Transverse colon (tissue), 4 donors: ENCODE measurements around the gene CHD6. TPM values are rescaled to one million over a fixed set of nuclear protein-coding genes. Genes with fewer than 3 reads are reported as not detected.

Source experiments
- DNase-seq: peaks from one replicate; pipeline ENCODE4 v3.0.0-alpha.2; 2019
- H3K27ac ChIP-seq, 4 donors: fragments of 200-600 bp; sonication (generic); 2 replicates each; pipeline ENCODE4 v1.5.1; 2016 to 2018; ENCODE audit warnings: inconsistent platforms in 4 of 4
- H3K27me3 ChIP-seq: fragments of 200-600 bp; sonication (generic); 2 replicates; pipeline ENCODE4 v1.5.1; 2017; ENCODE audit warnings: inconsistent platforms
- H3K36me3 ChIP-seq, 4 donors: fragments of 200-600 bp; sonication (generic); 2 replicates each; pipeline ENCODE4 v1.5.1; 2017 to 2019; ENCODE audit warnings: inconsistent platforms in 4 of 4
- H3K4me1 ChIP-seq, 4 donors: fragments of 200-600 bp; sonication (generic); 2 replicates each; pipeline ENCODE4 v1.5.1; 2017 to 2020; ENCODE audit warnings: inconsistent platforms in 4 of 4
- H3K4me3 ChIP-seq, 4 donors: fragments of 200-600 bp; sonication (generic); 1 replicate in 1 of 4; 2 replicates in 3 of 4; pipeline versions ENCODE4 v1.5.1 to v1.6.1; 2017 to 2019; ENCODE audit warnings: inconsistent platforms in 4 of 4
- H3K9me3 ChIP-seq, 2 donors: fragments of 200-600 bp; sonication (generic); 2 replicates each; pipeline ENCODE4 v1.5.1; 2017 to 2019; ENCODE audit warnings: inconsistent platforms in 2 of 2
- EP300 ChIP-seq: sonication (generic); formaldehyde crosslinking; IDR thresholded peaks from one replicate; pipeline ENCODE4 v1.6.1; 2017; ENCODE audit warnings: antibody characterized with exemption, low read depth
- POLR2A ChIP-seq: fragments of 450-650 bp; IDR thresholded peaks from one replicate; pipeline ENCODE4 v1.6.1; 2016; ENCODE audit warnings: antibody characterized with exemption, mild to moderate bottlenecking, moderate library complexity
- POLR2AphosphoS5 ChIP-seq, 3 donors: sonication (generic); formaldehyde crosslinking; IDR thresholded peaks; one replicate each; pipeline ENCODE4 v1.6.1; 2016; ENCODE audit warnings: antibody characterized with exemption in 3 of 3
- WGBS, 2 donors: methylation state at CpG; one replicate each; pipeline ENCODE4 v1.1.5; 2018; ENCODE audit warnings: low coverage in 1 of 2; 5-methylcytosine and 5-hydroxymethylcytosine counted together
- in situ Hi-C, 4 donors: fragments of 200-750 bp; cut with MboI; loops; one replicate each; pipeline versions ENCODE4 v1.15.0 to v1.15.1; 2017; ENCODE audit warnings: low sequenced_read_pairs in 3 of 4, low pct_ligation_motif_present in 1 of 4, low pct_unique_long_range_greater_than_20kb in 1 of 4
- intact Hi-C: fragments of 100-400 bp; cut with DNase I; formaldehyde crosslinking; loops from one replicate; pipeline ENCODE4 v1.15.1; 2023; ENCODE audit warnings: low total_unique reads
- total RNA-seq, 4 donors: library from RNA; depleted of rRNA; stranded (reverse); fragments of >200 nt; gene quantifications; one replicate each; pipeline ENCODE4 v1.1.0, GENCODE V29; 2016
- TF ChIP-seq, protein P1 (sequence below), 5 experiments: fragments of 200-600 bp in 3 of 5; fragments of 450-650 bp in 2 of 5; sonication (generic) in 3 of 5; IDR thresholded peaks; 1 replicate in 2 of 5; 2 replicates in 3 of 5; pipeline ENCODE4 v1.5.1; 2016 to 2017; ENCODE audit warnings: antibody characterized with exemption in 5 of 5, inconsistent platforms in 3 of 5, mild to moderate bottlenecking in 2 of 5, moderate library complexity in 1 of 5

The CHD6 gene
- total RNA-seq, 4 donors from 2014 or later = 27.3 to 42.1 (median 27.9) TPM

DNA sequence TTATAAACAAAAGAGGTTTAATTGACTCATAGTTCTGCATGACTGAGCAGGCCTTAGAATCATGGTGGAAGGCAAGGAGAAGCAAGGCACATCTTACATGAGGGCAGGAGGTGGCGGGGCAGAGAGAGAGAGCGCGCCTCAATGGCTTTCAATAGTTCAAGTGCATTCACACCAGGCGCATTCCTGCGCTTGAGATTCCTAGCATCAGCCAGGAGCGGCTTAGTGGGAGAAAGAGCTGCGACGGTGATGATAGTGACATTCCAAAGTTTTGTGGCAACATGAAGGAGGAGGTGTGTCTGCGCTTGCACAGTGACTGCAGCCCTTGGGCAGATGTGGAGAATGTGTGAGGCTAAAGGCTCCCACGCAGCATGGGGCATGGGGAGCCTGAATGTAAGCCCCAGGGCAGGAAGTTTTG lies 226.6 kb downstream of the CHD6 start:
- 95 to 96% methylated on average over 5 to 10 of the region's 10 CpGs for WGBS, 2 donors
- no peaks in the 10 kb centered on the region for H3K9me3 ChIP-seq
- TF ChIP-seq POLR2A = no peak
- TF ChIP-seq, protein P1, sequence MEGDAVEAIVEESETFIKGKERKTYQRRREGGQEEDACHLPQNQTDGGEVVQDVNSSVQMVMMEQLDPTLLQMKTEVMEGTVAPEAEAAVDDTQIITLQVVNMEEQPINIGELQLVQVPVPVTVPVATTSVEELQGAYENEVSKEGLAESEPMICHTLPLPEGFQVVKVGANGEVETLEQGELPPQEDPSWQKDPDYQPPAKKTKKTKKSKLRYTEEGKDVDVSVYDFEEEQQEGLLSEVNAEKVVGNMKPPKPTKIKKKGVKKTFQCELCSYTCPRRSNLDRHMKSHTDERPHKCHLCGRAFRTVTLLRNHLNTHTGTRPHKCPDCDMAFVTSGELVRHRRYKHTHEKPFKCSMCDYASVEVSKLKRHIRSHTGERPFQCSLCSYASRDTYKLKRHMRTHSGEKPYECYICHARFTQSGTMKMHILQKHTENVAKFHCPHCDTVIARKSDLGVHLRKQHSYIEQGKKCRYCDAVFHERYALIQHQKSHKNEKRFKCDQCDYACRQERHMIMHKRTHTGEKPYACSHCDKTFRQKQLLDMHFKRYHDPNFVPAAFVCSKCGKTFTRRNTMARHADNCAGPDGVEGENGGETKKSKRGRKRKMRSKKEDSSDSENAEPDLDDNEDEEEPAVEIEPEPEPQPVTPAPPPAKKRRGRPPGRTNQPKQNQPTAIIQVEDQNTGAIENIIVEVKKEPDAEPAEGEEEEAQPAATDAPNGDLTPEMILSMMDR (IDR thresholded peaks at IDR 0.05) = no peak
- no peak for TF ChIP-seq EP300
- no peak for TF ChIP-seq POLR2AphosphoS5 (IDR thresholded peaks at IDR 0.05)
- no peak overlapping the region for H3K27ac ChIP-seq
- DNase-seq = no peak
- peaks cover 0 to 22% (median 2%) of the 10 kb centered on the region in 4 donors for H3K4me1 ChIP-seq
- no peaks in the 10 kb centered on the region for H3K36me3 ChIP-seq
- H3K27me3 ChIP-seq = no peaks in the 10 kb centered on the region
- in situ Hi-C loops = no loop called here
- H3K4me3 ChIP-seq = no peak overlapping the region
- intact Hi-C loops = no loop called here

DNA sequence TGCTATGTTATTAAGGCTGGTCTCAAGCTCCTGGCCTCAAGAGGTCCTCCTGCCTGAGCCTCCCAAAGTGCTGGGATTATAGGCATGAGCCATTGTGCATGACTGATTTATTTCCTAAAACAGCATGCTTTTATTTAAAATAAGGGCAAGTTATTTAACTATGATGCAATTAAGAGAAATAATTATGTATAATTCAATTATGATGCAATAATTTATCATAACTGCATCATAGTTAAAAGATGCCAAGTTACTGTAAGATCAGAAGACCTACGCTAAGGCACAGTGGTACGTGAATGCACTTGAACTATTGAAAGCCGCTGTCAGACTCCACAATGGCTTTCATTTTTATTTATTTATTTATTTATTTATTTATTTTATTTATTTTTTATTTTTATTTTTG lies 227.3 kb downstream of the CHD6 start:
- no peaks in the 10 kb centered on the region for H3K36me3 ChIP-seq
- in situ Hi-C loops (no loop called here), intact Hi-C loops (no loop called here)
- no peak overlapping the region for H3K4me3 ChIP-seq
- no peak for DNase-seq
- WGBS, 2 donors = 89 to 96% methylated on average over 3 of the region's 3 CpGs
- TF ChIP-seq POLR2AphosphoS5 (IDR thresholded peaks at IDR 0.05) = no peak
- no peaks in the 10 kb centered on the region for H3K9me3 ChIP-seq
- no peaks in the 10 kb centered on the region for H3K27me3 ChIP-seq
- H3K4me1 ChIP-seq = peaks cover 0 to 15% (median 1%) of the 10 kb centered on the region in 4 donors
- no peak overlapping the region for H3K27ac ChIP-seq

DNA sequence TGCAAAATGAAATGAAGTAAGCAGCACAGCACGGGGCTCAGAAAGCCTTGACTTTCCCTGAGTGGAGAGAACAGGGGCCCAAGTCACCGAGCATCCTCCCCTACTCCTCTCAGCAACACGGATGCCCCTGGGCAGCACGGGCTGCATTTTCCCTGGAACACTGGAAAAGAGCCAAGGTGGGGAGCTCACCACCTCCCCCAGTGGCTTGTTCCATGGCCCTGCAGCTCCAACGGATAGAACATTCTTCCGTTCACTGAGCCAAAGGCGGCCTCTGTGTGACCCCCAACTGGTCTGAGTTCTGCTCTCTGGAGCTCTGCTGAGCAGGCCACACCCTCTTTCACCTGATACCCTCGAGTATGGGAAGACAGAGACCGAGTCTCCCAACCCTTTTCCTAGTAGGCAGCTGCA lies 230.7 kb downstream of the CHD6 start:
- H3K4me1 ChIP-seq = peaks cover 0 to 4% (median 0%) of the 10 kb centered on the region in 4 donors
- intact Hi-C loops = no loop called here
- H3K4me3 ChIP-seq = no peak overlapping the region
- no peaks in the 10 kb centered on the region for H3K9me3 ChIP-seq
- H3K36me3 ChIP-seq = no peaks in the 10 kb centered on the region
- no peak overlapping the region for H3K27ac ChIP-seq
- in situ Hi-C loops = no loop called here
- no peaks in the 10 kb centered on the region for H3K27me3 ChIP-seq
- 63% methylated on average over 9 of the region's 9 CpGs; no CpG with 5 or more reads in 1 of the 2 donors for WGBS, 2 donors
- TF ChIP-seq, protein P1 (IDR thresholded peaks at IDR 0.05) = no peak
- TF ChIP-seq EP300 = no peak
- TF ChIP-seq POLR2AphosphoS5 (IDR thresholded peaks at IDR 0.05) = no peak
- TF ChIP-seq POLR2A = no peak
- DNase-seq = no peak

DNA sequence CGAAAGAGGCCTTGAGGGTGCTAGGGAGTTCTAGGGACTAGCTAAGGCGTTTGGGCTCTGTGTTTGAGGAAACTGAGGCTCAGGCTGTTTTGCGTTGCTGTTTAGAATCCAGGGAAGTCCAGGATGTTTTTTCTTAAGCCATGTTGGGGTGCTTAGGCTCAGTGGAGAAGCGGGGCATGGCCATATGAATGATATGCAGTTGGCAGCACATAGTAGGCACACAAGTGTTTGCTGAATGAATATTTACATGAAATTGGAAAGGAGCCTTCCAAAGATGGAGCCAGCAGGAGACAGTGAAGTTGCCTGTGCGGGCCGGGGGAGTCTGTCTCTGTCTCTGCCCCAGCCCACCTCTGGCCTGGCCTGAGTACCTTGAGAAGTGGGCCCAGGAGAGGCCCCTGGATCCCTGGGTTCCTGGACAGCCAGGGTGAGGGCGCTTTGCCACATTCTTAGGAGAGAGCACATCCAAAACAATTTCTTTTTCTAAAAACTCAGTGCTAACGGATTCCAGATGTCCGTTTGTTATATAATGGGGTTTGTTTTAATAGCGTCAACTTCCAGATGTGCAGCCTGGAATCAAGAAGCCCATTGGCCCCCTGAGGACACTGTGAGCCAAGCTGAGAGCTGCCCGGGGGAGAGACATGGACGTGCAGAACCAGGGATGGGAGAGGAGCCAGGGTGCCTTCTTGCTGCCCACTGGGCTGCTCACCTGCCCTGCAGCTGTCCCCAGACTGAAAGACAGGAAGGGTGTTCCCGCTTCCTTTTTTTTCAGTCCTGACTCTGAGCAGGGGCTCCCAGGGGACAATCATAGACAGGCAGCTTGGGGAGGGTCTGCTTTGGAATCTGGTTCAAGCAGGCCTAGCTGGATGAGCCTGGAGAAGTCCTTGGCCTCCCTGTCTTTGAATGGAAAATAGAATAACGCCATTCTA lies 231.4 kb downstream of the CHD6 start:
- Histone ChIP-seq H3K36me3 (no peaks in the 10 kb centered on the region), H3K4me1 (peaks cover 0 to 4% (median 0%) of the 10 kb centered on the region in 4 donors), H3K9me3 (no peaks in the 10 kb centered on the region), H3K27me3 (no peaks in the 10 kb centered on the region), H3K27ac (no peak overlapping the region), H3K4me3 (no peak overlapping the region)
- no peak for DNase-seq
- whole genome bisulfite sequencing, 2 donors = 79 to 83% methylated on average over 3 to 14 of the region's 14 CpGs
- in situ Hi-C loops (no loop called here), intact Hi-C loops (no loop called here)
- no peak for TF ChIP-seq POLR2AphosphoS5 (IDR thresholded peaks at IDR 0.05)
- no peak for TF ChIP-seq EP300
- TF ChIP-seq, protein P1 (IDR thresholded peaks at IDR 0.05) = no peak
- TF ChIP-seq POLR2A = no peak
